Kidney tubule cell (primary cell): Measurements from ENCODE around the gene ANKRD23.
"Not testable (repeated sequence)": the region's sequence is repeated elsewhere in the genome, so short reads cannot be mapped to it uniquely, and the experiment has no call there.

ENCODE experiments used
- DNase-seq: peaks from one replicate; pipeline ENCODE4 v3.0.0-alpha.2; 2018; ENCODE audit warnings: low spot score

ANKRD23 gene

GRCh38 chr2:96815326-96816126, 28.3 kb downstream of the ANKRD23 start:
- DNase-seq, result peak; percentile 55

DNA sequence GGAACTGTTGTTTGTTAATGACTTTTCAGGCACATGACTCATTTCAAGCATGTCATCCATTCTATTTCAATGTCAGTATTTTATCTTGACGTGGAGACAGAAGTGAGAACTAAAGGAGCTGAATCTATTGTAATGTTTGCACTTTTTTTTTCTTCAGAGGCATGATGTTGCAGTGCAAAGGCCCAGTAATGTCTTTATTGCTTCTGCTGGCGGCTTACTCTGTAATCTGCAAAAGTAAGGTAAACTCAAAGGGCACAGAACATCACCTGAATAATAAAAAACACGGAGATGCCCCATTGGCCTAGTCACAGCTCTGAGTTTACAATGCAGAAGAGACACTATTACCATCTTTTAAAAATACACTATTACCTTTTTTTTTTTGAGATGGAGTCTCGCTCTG, 30.2 kb downstream of the ANKRD23 start:
- DNase-seq, result no peak

GRCh38 chr2:96811917-96812316, 31.9 kb downstream of the ANKRD23 start:
- DNase-seq, result no peak

GRCh38 chr2:96810783-96811192, 33.0 kb downstream of the ANKRD23 start:
- no peak for DNase-seq

DNA sequence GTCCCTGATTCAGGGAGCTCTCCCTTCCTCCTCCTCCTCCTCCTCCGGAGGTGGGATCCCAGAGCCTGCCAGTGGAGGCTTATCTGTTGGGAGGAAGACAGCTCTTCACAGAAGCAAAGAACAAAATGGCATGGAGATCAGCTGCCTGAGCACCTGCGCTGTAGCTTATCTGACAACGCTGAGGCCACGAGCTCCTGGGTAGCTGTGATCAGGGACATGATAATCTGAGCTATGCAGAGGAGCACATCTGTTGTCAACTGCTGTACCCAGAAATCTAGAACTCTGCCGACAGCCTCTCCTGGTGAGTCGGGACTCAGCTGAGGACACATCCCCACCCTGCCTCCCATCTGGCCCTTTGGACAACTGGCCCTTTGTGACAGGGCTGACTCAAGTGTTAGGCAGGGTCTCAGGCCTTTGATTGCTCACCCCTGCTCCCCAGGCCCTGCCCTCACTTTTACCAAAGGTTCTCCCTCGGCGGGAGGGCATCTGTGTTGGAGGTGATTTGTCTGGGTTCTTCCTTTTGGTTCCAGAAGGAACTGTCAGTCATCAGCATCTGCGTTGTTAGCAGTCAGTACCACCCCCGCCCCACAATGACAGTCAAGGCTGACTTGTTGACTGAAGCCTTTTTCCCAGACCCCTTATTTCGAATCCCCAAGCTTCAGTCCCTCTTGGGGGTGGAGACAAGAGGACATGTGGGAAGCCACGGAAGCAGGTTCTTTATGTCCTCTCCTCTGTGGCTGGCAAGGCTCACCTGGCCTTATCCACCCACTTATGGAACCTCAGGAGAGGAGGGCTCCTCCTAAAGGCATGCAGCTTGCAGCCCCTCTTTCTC, 33.7 kb downstream of the ANKRD23 start:
- no peak for DNase-seq

DNA sequence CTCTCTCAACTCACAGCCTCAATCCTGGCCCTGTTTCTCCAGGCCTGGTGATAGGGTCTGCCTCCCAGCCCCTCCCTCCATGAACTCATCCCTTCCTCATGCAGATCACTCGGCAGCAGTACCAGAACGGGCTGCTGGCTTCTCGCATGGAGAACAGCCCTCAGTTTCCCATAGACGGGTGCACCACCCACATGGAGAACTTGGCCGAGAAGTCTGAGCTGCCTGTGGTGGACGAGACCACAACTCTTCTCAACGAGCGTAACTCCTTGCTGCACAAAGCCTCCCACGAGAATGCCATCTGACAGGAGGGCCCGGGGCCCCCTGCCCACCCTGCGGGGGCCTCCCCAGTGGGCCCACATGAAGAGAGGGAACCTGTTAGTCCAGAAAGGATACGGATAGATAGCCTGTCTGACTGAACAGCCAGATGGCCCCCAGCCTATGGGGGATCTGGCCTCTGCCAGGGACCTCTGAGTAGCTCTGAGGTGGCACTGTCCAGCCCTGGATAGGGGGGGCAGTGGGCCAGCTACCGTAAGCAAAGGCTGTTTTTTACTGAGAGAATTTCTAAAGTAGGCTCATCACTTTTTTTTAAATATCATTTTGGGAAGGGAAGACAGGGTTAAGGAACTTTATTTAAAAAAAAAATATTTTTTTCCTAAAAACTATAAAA, 34.5 kb downstream of the ANKRD23 start:
- DNase-seq, result no peak

DNA sequence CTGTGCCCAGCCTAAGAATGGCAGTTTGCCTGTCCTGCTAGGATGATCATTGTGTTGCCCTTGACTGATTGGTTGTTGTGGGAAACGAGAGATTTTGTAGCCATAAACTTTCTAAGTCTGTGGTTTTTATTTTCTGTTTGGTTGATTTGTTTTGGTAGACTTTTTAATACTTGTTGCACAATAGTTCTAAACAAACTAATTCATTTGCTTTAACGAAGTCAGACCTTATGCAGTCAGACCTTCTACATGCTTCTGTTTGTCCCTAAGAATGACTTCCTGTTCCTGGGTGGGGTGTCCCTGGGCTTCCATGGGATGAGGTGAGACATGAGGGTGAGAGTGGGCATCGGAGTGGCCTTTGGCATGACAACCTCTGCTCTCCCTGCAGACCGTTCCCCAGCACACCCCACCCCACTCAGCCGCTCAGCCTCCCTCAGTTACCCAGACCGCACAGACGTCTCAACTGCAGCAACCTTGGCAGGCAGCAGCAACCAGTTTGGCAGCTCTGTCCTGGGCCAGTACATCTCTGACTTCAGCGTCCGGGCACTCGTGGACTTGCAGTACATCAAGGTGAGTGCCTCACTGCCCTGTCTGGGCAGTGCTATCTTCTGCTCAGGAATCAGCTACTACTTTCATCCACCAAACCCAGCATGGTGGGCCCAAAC, 35.5 kb downstream of the ANKRD23 start:
- no peak for DNase-seq

GRCh38 chr2:96807127-96807471, 36.7 kb downstream of the ANKRD23 start:
- DNase-seq, result no peak

DNA sequence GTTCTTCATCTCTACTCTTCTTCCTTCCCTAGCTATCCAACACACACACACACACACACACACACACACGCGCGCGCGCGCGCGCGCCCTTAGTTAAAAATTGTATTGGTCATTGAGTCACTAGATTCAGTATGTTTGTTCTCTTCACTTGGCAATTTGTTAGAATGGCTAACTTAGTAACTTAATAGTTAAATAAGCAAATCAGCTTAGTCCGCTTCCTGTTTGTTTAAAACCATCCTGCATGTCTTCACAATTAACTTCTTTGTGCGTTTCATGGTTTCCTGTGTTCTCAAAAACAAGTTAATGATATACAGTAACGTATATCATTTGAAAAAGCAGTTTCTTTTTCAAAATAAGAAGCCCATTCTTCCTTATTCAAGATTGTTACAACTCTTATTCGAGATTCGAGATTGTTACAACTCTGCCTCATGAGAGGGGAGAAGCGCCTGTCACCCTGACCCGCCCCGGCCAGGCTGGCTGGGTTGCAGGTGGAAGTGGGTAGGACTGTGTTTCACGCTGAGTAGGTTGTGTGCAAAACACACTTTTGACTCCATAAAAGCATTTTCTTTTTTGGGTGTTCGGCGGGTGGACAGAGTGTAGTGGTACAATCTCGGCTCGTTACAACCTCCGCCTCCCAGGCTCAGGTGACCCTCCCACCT, 37.2 kb downstream of the ANKRD23 start:
- DNase-seq, result peak; percentile 68

- not testable (repeated sequence) for DNase-seq
Measured at GRCh38 chr2:96805946-96806345, 37.9 kb downstream of the ANKRD23 start.

DNA sequence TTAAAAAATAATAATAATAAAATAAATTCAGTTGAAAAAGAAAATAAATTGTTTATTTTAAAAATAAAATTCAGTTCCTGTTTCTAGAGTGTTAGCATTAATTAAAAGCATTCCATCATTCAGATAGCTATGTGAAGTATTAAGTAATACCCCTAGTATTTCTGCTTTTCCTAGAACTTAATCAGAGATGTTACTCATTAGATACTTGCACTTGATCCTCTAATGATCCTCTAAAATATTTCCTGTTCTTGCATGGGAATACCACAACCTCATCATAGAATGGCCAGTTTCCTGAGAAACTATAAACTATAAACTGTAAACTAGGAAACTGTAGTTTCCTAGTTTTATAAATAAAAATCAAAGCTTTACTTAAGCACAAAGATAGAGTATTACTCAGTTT, 38.8 kb downstream of the ANKRD23 start:
- DNase-seq, result no peak

DNA sequence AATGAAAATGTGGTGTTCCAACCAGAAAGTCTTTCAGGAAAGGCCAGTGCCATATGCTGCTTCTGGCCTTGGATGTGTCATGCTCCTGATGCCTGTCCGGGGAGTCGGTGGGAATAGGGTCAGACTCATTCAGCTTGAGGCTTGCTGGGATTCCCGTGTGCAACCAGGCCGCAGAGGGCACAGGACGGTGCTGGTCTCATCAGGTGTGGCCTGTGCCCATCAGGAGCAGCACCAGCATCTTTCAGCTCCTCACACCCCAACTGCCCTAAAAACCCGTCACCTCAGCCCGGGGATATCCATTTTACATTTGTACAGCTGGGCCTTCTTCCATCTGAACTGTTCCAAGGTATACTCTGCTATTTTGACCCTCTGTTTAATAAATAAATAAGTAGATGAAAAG, 41.1 kb downstream of the ANKRD23 start:
- DNase-seq, result peak; percentile 12

DNA sequence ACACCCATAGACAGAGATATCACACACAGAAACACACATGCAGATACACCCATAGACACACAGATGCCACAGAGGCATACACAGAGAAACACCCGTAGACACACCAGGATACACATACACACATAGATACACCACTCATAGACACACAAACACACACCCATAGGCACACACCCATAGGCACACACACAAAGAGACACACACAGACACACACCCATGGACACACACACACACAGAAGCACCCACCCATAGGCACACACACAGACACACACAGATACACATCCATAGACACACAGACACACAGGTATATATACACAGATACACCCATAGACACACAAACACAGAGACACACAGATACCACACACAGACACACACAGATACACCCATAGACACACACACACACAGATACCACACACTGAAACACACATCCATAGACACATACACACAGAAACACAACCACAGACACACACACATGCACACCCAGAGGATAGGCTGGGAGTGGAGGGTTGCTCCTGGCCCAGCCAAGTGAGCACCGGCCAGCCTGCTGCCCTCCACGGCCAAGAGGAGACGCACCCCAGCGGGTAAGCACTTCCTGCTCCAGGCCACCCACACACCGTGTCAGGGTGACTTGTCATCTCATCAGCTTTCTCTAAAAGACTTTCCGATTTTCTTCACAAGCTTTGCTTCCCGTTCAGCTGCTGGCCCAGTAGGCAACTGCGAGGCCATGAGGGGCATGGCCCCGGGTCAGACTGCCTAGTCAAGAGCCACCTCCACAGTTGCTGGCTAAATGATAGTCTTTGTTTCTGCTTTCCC, 41.8 kb downstream of the ANKRD23 start:
- peak; percentile 71 for DNase-seq

DNA sequence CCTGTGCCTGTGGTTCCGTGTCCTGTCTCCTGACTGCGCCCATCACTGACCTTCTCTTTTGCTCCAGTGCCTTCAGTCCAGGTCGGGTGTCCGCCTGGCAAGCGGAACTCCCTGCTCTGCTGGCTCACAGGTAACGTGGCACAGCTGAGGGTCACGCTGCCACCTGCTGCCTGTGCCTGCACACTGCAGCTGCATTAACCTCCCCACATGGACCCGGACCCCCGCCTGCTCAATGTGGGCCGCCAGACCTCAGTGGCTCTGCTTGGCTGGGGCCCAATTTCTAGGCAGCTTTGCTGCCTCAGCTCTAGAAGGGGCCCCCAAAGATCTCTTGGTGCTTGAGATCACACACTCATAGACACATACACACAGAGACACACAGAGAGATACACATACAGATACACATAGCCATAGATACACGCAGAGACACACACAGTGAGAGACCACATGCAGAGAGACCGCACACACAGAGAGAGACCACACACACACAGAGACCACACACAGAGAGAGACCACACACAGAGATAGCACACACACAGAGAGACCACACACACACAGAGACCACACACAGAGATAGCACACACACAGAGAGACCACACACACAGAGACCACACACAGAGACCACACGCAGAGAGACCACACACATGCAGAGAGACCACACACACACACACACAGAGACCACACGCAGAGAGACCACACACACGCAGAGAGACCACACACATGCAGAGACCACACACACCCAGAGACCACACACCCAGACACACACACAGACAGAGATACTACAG, 42.6 kb downstream of the ANKRD23 start:
- DNase-seq, result peak; percentile 79

GRCh38 chr2:96800061-96801004, 43.5 kb downstream of the ANKRD23 start:
- DNase-seq, result no peak

DNA sequence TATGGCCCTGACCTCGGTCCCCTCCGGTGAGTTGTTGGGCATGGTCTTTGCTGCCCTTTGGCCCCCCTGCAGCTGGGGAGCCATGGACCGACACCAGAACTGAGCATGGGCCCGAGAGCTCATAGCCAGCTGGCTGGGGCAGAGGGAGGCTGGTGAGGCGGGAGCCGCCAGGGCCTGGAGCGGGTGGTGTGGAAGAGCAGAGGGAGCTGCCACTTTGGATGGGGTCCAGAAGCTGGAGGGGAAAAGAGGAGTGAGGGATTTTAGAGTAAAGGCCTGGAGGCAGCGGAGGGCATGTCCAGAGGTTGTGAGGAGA, 44.2 kb downstream of the ANKRD23 start:
- DNase-seq, result no peak

GRCh38 chr2:96798733-96799622, 44.8 kb downstream of the ANKRD23 start:
- DNase-seq, result no peak

DNA sequence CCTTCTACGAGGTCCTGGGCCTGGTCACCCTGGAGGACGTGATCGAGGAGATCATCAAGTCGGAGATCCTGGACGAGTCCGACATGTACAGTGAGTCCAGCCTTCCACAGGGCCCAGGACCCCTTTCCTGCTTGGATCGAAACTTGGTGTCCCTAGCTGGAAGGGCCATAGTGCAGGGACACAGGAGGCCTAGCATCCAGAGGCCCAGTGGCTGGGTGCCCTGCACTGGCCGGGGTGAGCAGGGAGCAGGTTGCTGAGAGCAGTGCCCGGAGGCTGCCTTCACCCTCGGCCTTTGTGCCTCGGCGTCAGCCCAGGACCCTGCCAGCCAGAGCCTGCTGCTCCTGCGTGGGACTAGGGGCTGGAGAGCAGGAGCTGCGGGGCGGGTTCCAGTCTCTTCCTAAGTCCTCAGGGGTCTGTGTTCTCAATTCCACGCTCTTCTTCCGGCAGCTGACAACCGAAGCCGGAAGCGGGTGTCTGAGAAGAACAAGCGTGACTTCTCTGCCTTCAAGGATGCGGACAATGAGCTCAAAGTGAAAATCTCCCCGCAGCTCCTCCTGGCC, 46.7 kb downstream of the ANKRD23 start:
- DNase-seq, result no peak
